HCT116 (cell line): ENCODE measurements around the gene PTPN12. TPM values are rescaled to one million over a fixed set of nuclear protein-coding genes. Genes with fewer than 3 reads are reported as not detected.
"Not testable (repeated sequence)": the region's sequence is repeated elsewhere in the genome, so short reads cannot be mapped to it uniquely, and the experiment has no call there.

Source experiments
- ATAC-seq: fragments of 200-7000 bp; cut with Tn5 transposase; 2 replicates; pipeline ENCODE4 v1.9.1; 2020; ENCODE audit warnings: mild to moderate bottlenecking, moderate library complexity
- BruUV-seq: library from RNA; stranded (reverse); fragments of 400-500 nt; replicated peaks from 2 replicates; lab custom pipeline; 2021; lab: Mats Ljungman, UMichigan
- CTCF ChIA-PET: fragments of 300-600 bp; sonication (Branson Sonifier 250); formaldehyde crosslinking; loops from one replicate; lab custom pipeline; 2021; ENCODE audit warnings: antibody characterized with exemption; lab: Charles Lee
- POLR2A ChIA-PET: fragments of 300-600, 350-600 bp; sonication (Branson Sonifier 250); formaldehyde crosslinking; loops from one replicate; lab custom pipeline; 2021; ENCODE audit warnings: antibody characterized with exemption; lab: Charles Lee
- RAD21 ChIA-PET, 2 experiments: fragments of 300-600 bp; sonication (Branson Sonifier 250); formaldehyde crosslinking; loops; one replicate each; lab custom pipeline; 2023; ENCODE audit warnings: low total read pairs in 2 of 2; ENCODE audit not compliant: uncharacterized antibody in 2 of 2, unreplicated experiment in 2 of 2, low non-redundant PET in 1 of 2; lab: Charles Lee
- DNase-seq: peaks from one replicate; pipeline ENCODE4 v3.0.0-alpha.2; 2010; ENCODE audit warnings: low read depth, low spot score
- H2AFZ ChIP-seq: fragments of 200-600 bp; shearing (Covaris generic), sonication (generic); 2 replicates; pipeline ENCODE4 v1.6.1; 2017; ENCODE audit warnings: low read depth, mixed run types, mixed read lengths, antibody characterized with exemption, low read length; ENCODE audit not compliant: poor library complexity, severe bottlenecking
- H3K27ac ChIP-seq: 2 replicates; pipeline ENCODE4 v1.5.1; 2012; ENCODE audit warnings: low read depth, low read length
- H3K27me3 ChIP-seq: fragments of 200-600 bp; sonication (generic); 2 replicates; pipeline ENCODE4 v1.6.1; 2016; ENCODE audit warnings: mixed run types, low read length, mixed read lengths; ENCODE audit not compliant: insufficient read depth
- H3K36me3 ChIP-seq, 2 experiments: fragments of 200-500 bp in 1 of 2; fragments of 200-600 bp in 1 of 2; sonication (Bioruptor generic) in 1 of 2; sonication (generic) in 1 of 2; 2 replicates each; pipeline versions ENCODE4 v1.5.1 to v1.6.1; 2014 to 2016; ENCODE audit warnings: low read length in 2 of 2, inconsistent platforms in 1 of 2, mixed read lengths in 1 of 2, mixed run types in 1 of 2; ENCODE audit not compliant: insufficient read depth in 2 of 2, control insufficient read depth in 1 of 2
- H3K4me1 ChIP-seq, 2 experiments: fragments of 200-600 bp in 1 of 2; sonication (generic) in 1 of 2; 2 replicates each; pipeline versions ENCODE4 v1.5.1 to v1.6.1; 2012 to 2017; ENCODE audit warnings: low read length in 2 of 2, inconsistent platforms in 1 of 2, mild to moderate bottlenecking in 1 of 2, mixed read lengths in 1 of 2, mixed run types in 1 of 2, moderate library complexity in 1 of 2; ENCODE audit not compliant: insufficient read depth in 2 of 2, control insufficient read depth in 1 of 2
- H3K4me2 ChIP-seq: fragments of 200-600 bp; sonication (generic); 2 replicates; pipeline ENCODE4 v1.6.1; 2017; ENCODE audit warnings: mixed run types, low read length, mixed read lengths
- H3K4me3 ChIP-seq, 2 experiments: fragments of 200-600 bp in 1 of 2; sonication (generic) in 1 of 2; replicated peaks in 1 of 2; 2 replicates each; pipeline ENCODE4 v1.5.1; 2011 to 2016; ENCODE audit warnings: low read length in 2 of 2, control low read depth in 1 of 2, low read depth in 1 of 2, mild to moderate bottlenecking in 1 of 2, mixed read lengths in 1 of 2, mixed run types in 1 of 2
- H3K79me2 ChIP-seq: fragments of 200-600 bp; sonication (generic); 2 replicates; pipeline ENCODE4 v1.6.1; 2017; ENCODE audit warnings: mild to moderate bottlenecking, mixed run types, low read length, moderate library complexity, mixed read lengths; ENCODE audit not compliant: insufficient read depth
- H3K9ac ChIP-seq: fragments of 200-600 bp; sonication (generic); 2 replicates; pipeline ENCODE4 v1.6.1; 2016; ENCODE audit warnings: low read length, mixed read lengths
- H3K9me2 ChIP-seq: fragments of 200-600 bp; sonication (generic), shearing (Covaris generic); 2 replicates; pipeline ENCODE4 v1.6.1; 2017; ENCODE audit warnings: mixed run types, mild to moderate bottlenecking, moderate library complexity; ENCODE audit not compliant: insufficient read depth
- H3K9me3 ChIP-seq, 2 experiments: fragments of 200-500 bp in 1 of 2; fragments of 200-600 bp in 1 of 2; sonication (Bioruptor generic) in 1 of 2; sonication (generic) in 1 of 2; 2 replicates each; pipeline ENCODE4 v1.6.1; 2014 to 2017; ENCODE audit warnings: low read length in 2 of 2, mixed read lengths in 2 of 2, inconsistent platforms in 1 of 2, low read depth in 1 of 2, mild to moderate bottlenecking in 1 of 2, mixed run types in 1 of 2, moderate library complexity in 1 of 2; ENCODE audit not compliant: control insufficient read depth in 1 of 2, insufficient read depth in 1 of 2
- H4K20me1 ChIP-seq: fragments of 200-600 bp; sonication (generic), shearing (Covaris generic); 2 replicates; pipeline ENCODE4 v1.6.1; 2017; ENCODE audit warnings: mixed run types, mild to moderate bottlenecking, moderate library complexity; ENCODE audit not compliant: insufficient read depth
- CBX3 ChIP-seq: IDR thresholded peaks from 2 replicates; pipeline ENCODE4 v1.6.1; 2012; ENCODE audit warnings: low read depth
- CEBPB ChIP-seq: IDR thresholded peaks from 2 replicates; pipeline ENCODE4 v1.6.1; 2012; ENCODE audit warnings: low read depth
- CTCF ChIP-seq, 3 experiments: fragments of 200-600 bp in 1 of 3; sonication (generic) in 1 of 3; IDR thresholded peaks in 2 of 3; conservative IDR thresholded peaks in 1 of 3; 2 replicates each; pipeline ENCODE4 v1.5.1; 2012 to 2017; ENCODE audit warnings: low read depth in 2 of 3, low read length in 2 of 3, antibody characterized with exemption in 1 of 3, borderline replicate concordance in 1 of 3, control low read depth in 1 of 3, mild to moderate bottlenecking in 1 of 3, mixed read lengths in 1 of 3, mixed run types in 1 of 3, moderate library complexity in 1 of 3; ENCODE audit not compliant: insufficient read depth in 1 of 3
- EZH2 ChIP-seq: fragments of 200-600 bp; sonication (generic); IDR thresholded peaks from 2 replicates; pipeline ENCODE4 v1.6.1; 2017; ENCODE audit warnings: antibody characterized with exemption, mixed run types
- EZH2phosphoT487 ChIP-seq: fragments of 200-600 bp; IDR thresholded peaks from 2 replicates; pipeline ENCODE4 v1.6.1; 2018; ENCODE audit warnings: antibody characterized with exemption, borderline replicate concordance
- FOSL1 ChIP-seq: IDR thresholded peaks from 2 replicates; pipeline ENCODE4 v1.6.1; 2012; ENCODE audit warnings: low read depth
- REST ChIP-seq: IDR thresholded peaks from 2 replicates; pipeline ENCODE4 v1.6.1; 2012; ENCODE audit warnings: low read depth
- SIN3A ChIP-seq: IDR thresholded peaks from 2 replicates; pipeline ENCODE4 v1.6.1; 2012; ENCODE audit warnings: low read depth
- TCF7L2 ChIP-seq: IDR thresholded peaks from 2 replicates; pipeline ENCODE4 v1.7.0; 2011; ENCODE audit warnings: borderline replicate concordance, inconsistent platforms; ENCODE audit not compliant: insufficient read depth, insufficient read length; ENCODE audit errors: extremely low read depth
- YY1 ChIP-seq: IDR thresholded peaks from 2 replicates; pipeline ENCODE4 v1.6.1; 2011; ENCODE audit warnings: low read length, low read depth, moderate library complexity, mild to moderate bottlenecking; ENCODE audit not compliant: insufficient replicate concordance; ENCODE audit errors: extremely low read depth
- ZFX ChIP-seq: fragments of 450-650 bp; IDR thresholded peaks from 2 replicates; pipeline ENCODE4 v1.6.1; 2017
- ZNF274 ChIP-seq: fragments of 200-500 bp; sonication (Bioruptor generic); IDR thresholded peaks from 2 replicates; pipeline ENCODE4 v1.6.1; 2014; ENCODE audit warnings: mild to moderate bottlenecking, low read depth, low read length, inconsistent platforms
- intact Hi-C: fragments of 100-400 bp; cut with micrococcal nuclease; formaldehyde crosslinking; loops from 2 replicates; pipeline ENCODE4 v1.10.0; 2022
- total RNA-seq: library from RNA; stranded (reverse); gene quantifications from one replicate; pipeline ENCODE4 v1.2.1, GENCODE V29; 2021; ENCODE audit not compliant: unreplicated experiment

PTPN12 gene
- total RNA-seq, 1 experiment from 2014 or later: 80.5 TPM

- TF ChIP-seq CTCF (IDR thresholded peaks at IDR 0.05 in 2 of 3, conservative IDR thresholded peaks at IDR 0.05 in 1 of 3; ENCODE audit: borderline replicate concordance in 1 of 3, insufficient read depth in 1 of 3, low read depth in 2 of 3, low read length in 2 of 3) (no peak), FOSL1 (no peak), CEBPB (no peak)
- TF ChIP-seq, all 23 proteins: peak for 0
Measured at GRCh38 chr7:77540402-77540822, 3.3 kb downstream of the PTPN12 start (continued).

GRCh38 chr7:77540993-77541392 is 3.9 kb downstream of the PTPN12 start:
- H3K27ac ChIP-seq, DNase-seq, H3K4me3 ChIP-seq, BruUV-seq, H3K9me3 ChIP-seq, intact Hi-C loops, H3K27me3 ChIP-seq, CTCF ChIA-PET, H3K9me2 ChIP-seq, H3K9ac ChIP-seq, H4K20me1 ChIP-seq, POLR2A ChIA-PET, H3K4me2 ChIP-seq, H3K36me3 ChIP-seq, RAD21 ChIA-PET, ATAC-seq, H2AFZ ChIP-seq: not testable (repeated sequence)
- Histone ChIP-seq H3K79me2 (peaks cover 85% of the 10 kb centered on the region), H3K4me1 (peaks cover 19 to 36% of the 10 kb centered on the region in 2 experiments)

GRCh38 chr7:77542409-77542808 is 5.3 kb downstream of the PTPN12 start:
- POLR2A ChIA-PET: no interaction called here
- peaks cover 98% of the 10 kb centered on the region for H3K79me2 ChIP-seq
- intact Hi-C loops: no loop called here
- H3K4me2 ChIP-seq: no peak overlapping the region
- no peaks in the 10 kb centered on the region for H3K9me2 ChIP-seq
- H3K4me1 ChIP-seq: peaks cover 19 to 31% of the 10 kb centered on the region in 2 experiments
- no peaks in the 10 kb centered on the region for H3K9me3 ChIP-seq
- DNase-seq (no peak), ATAC-seq (no peak)
- no peak overlapping the region for H3K4me3 ChIP-seq
- no TSS peak for BruUV-seq
- H3K27me3 ChIP-seq: no peaks in the 10 kb centered on the region
- H3K9ac ChIP-seq: no peak overlapping the region
- H2AFZ ChIP-seq: no peak overlapping the region
- CTCF ChIA-PET: no interaction called here
- TF ChIP-seq YY1 (no peak), TCF7L2 (no peak), CBX3 (no peak), SIN3A (no peak), EZH2phosphoT487 (no peak), ZNF274 (no peak), EZH2 (no peak), REST (no peak), ZFX (no peak)
- no peak overlapping the region for H3K27ac ChIP-seq
- RAD21 ChIA-PET: no interaction called here
- no peaks in the 10 kb centered on the region; the same call in 1 of the 2 replicates for H4K20me1 ChIP-seq
- H3K36me3 ChIP-seq: no peaks in the 10 kb centered on the region
